HL-60/S4 treated with phorbol 12-myristate 13-acetate at 8.2 ng/mL for 4 days and 3 days (cell line): ENCODE results near the gene CACNB2.

Experiments used
- in situ Hi-C: fragments of 300-500 bp; cut with MboI; formaldehyde crosslinking; loops from 2 replicates; pipeline ENCODE4 v1.15.0; 2022; ENCODE audit warnings: low sequenced_read_pairs

CACNB2 gene

DNA sequence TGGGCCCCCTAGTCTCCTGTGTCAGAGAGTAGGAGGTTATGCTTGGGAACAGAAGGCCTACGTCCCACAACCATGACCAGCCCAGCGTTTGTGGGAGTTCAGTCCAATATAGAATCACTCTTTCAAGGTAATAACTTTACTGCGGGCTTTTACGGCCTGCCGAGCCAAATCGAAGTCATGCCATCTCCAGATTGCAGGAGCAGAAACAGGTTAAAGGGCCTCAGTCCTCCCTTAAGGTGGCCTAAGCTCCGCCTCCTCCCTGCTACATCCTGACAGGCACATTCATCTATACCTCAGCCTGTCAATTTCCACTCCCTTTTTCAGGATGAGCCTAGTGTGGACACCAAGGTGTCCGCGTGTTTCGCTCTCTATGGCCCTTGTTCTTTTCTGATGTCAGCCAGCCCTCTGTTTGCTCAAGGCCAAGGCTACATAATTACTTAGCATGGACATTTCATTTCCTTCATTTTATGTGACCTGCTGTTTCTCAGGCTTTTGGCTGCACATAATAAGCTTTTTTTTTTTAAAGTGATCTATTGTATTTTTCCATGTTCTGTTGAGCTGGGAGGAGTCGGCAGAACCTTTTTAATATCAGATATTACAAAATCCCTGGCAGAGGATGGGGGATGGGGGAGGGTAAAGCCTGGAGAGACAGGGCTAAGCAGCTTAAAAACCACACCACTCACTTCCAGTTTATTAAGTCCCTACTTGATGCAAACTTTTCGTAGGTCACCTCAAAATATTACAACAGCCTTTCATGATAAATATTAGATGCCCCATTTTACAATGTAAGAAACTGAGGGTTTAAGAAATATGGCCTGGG lies 84.6 kb downstream of the CACNB2 start:
- in situ Hi-C loops, result no loop called here

DNA sequence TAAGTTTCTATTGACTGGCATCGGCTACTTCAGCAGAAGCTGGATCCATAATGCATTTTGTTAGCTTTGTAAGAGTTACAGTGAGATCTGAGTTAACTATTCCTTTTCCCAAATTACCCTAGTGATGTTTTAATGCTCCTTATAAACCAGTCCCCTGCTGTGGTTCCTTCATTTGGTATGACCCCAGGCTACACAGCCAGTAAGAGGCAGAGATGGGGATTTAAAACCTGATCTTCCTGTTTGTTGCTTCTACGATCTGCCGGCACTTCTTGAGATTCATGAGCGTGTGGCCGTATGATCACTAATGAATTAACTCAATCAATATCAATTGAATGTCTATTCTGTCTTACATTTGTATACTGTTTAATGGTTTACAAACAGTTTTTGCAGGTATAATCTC lies 86.1 kb downstream of the CACNB2 start:
- in situ Hi-C loops, result no loop called here

DNA sequence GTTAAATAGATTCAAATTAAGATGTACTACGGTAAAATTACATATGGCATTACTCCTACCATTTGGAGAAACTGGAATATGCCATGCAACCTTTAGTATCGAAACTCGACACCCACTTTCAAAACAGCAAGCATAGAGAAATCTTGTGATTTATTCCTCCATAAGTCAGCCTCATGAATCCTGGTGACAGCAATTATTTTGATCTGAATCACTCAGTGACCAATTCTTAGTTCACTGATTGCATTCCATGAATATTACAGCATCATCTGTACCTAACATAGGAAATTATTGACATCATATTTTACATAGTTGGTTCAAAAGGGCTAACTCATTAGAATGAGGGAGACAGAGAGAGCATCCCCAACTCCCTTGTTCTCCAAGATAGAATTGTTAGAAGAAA lies 89.6 kb downstream of the CACNB2 start:
- in situ Hi-C loops, result no loop called here

DNA sequence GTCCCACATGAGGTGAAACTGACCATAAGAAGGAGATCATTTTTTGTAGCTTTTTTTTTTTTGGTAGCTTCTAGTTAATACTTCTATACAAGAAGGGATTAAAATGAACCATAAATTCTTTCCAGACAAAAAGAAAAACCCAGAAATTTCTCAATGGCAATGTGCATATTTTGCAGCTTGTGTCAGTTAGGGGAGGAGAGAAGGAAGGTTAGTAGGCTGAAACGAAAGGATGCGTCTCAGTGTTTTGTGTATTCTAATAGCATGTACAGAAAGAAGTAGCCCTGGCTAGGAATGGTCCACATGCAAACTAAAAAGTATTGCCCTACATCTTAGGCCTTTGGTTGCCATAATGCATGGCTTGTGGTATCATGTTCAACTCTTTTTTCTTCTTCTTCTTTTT lies 90.6 kb downstream of the CACNB2 start:
- in situ Hi-C loops, result no loop called here

GRCh38 chr10:18231480-18231879 lies 91.3 kb downstream of the CACNB2 start:
- in situ Hi-C loops, result no loop called here

DNA sequence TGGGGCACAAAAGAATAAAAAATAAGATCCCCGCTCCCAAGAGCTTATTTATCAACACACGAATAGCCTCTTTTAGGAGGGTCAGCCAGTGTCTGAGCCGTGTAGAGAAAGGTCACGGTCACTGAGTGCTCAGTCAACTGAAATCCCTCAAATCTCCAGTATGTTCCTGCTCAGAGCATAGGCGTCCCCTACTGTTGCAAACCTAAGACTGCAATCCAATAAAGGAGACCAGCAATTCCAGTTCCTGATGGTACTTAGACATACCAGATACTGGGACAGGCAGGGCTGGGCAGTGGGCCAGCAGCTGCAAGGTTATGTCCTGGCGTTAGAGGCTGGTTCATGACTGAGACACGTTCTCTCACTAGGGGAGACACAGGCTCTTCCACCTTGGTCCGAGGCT lies 93.6 kb downstream of the CACNB2 start:
- in situ Hi-C loops, result no loop called here

DNA sequence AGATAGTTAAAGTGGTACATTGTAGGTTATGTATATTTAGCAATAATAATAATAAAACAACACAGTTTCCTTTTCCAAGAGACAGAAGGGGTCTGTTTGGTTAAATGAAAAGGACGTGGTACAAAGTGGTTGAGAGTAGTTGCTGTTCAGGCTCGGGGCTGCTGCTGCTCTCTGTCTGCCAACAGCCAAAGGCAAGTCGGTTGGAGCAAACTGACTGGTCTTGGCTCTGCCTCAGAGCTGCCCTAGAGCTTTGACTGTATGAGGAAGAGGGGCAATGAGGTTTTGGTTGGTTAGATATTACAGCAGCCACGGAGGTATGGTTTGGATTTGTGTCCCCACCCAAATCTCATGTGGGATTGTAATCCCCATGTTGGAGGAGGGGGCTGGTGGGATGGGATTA lies 95.3 kb downstream of the CACNB2 start:
- in situ Hi-C loops, result no loop called here

DNA sequence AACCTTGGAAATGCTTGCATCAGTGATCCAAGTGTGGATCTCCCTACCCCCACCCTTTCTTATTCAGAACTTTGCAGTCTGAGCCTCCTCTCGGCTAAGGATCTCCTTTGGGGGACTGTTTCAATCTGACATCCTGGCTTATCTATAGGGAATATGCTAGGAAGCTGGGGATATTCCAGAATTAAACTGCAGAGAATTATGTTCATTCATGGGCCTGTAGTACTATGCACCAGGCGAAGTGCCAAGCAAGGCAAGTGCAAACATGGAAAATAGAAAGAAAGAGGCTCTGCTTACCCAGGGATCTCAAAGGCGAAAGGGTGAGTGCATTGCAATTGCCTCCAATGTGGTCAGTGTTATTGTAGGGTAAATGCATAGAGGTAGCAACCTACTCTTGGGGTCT lies 96.5 kb downstream of the CACNB2 start:
- in situ Hi-C loops, result no loop called here

GRCh38 chr10:18238870-18239485 lies 98.8 kb downstream of the CACNB2 start:
- in situ Hi-C loops, result no loop called here

DNA sequence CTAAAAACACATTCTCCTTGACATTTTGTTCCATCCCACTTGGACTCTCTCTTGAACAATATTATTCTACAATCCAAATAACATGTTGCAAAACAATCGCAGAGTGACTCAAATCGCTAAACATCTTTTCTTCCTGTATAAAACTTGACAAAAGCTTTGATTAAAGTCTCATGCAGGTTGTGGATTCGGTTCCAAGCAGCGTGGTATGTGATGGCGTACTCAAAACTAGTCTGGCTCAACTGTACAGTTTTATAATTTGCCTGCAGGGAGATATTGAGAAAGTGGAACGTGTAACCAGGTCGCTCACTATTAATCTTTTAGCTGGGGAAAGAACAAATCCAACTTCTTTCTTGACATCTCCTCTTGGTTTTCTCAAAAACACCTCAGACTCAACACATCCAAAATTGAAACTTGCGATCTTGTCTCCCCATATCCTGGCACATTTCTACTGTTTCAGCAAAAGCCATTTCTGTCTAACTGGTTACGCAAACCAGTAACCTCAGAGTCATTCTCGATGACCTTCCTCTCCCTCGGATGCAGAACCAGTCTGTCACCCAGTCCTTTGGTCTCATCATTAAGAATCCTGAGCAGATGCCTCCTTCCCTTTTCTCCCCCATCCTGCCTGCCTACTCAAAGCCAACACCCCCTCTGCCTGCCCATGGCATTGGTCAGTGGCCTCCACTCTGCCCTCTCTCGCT lies 100.1 kb downstream of the CACNB2 start:
- in situ Hi-C loops, result no loop called here

- in situ Hi-C loops, result no loop called here
These were observed 106.7 kb downstream of the CACNB2 start for GRCh38 chr10:18246967-18247366.

DNA sequence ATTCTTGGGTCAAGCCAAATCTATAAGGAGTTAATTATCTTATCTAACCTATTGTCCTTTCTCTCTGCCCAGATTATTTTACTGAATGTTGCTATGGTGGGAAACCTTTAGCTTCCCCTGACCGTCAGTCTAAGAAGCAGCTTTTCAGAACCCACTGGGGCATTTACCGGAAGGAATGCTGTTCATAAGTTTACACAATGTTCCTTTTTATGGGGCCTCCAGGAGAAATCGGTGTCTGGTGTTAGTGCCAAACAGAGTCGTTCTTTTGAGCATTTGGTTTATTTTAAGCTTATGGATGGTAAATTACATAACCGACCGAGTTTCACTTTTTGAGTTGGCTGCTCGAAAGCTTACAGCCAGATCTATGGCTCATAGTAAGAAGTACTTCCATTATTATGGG lies 111.9 kb downstream of the CACNB2 start:
- in situ Hi-C loops, result no loop called here

- in situ Hi-C loops, result no loop called here
These were observed 113.9 kb downstream of the CACNB2 start for GRCh38 chr10:18254086-18254485.

DNA sequence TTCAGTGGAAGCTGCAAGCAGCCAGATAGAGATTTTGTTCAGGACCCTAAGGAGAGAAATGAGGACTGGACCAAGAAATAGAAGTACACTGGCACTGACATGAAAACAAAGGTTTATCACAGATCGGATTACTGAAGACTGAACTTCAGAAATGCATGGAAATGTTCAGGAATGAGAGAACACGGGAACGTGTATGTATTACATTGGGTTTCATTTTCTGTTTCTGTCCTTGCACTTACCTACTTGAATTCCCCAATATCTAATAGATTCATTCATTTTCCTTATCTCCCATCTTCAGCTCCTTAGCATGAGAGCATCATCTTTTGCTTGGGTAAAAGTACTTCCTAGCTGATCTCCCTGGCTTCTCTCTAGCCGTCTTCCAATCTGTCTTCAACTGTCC lies 114.5 kb downstream of the CACNB2 start:
- in situ Hi-C loops, result no loop called here

GRCh38 chr10:18260310-18260922 lies 120.2 kb downstream of the CACNB2 start:
- in situ Hi-C loops, result no loop called here

DNA sequence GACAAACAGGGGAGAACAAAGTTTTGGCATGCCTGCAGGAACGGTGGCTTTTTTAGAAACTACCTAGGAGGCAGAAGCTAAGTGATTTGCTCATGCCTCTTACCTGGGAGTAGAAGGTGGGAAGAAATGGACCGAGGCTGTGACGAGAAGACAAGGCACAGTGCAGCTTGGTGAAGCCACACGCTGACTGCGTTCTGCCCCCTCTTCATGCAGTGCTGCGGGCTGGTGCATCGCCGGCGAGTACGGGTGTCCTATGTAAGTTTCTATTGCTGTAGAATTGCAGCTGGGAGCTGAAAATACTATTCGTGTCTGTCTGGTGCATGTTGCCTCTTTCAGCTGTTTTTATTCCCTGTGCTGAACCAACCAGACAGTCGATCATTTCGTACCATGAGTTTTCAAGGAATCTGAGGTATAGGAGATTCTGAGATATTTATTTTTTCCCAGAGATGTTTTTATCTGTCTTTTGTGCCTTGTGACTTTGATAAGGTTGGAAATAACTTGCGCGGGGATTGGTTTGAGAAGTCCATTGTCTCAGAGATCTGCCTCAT lies 120.9 kb downstream of the CACNB2 start:
- in situ Hi-C loops, result no loop called here

GRCh38 chr10:18261768-18262231 lies 121.6 kb downstream of the CACNB2 start:
- in situ Hi-C loops, result no loop called here

GRCh38 chr10:18264466-18265050 lies 124.3 kb downstream of the CACNB2 start:
- in situ Hi-C loops, result no loop called here

DNA sequence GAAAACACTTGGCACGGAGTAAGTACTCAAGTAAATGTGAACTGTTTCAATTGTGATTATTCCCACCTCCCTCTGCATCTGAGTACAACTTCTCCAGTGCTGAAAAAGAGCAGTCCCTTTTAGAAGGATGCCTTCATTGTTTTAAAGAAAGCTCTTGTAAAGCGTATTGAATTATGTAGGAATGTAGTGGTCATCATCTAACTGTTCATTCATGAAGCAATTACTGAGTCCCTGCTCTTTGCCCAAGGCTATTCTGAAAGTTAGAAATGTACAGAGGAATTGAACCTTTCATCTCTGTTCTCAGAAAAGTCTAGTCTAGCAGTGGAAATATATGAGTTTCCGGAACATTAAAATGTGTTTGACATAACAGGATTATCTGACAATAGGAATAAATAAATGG lies 127.8 kb downstream of the CACNB2 start:
- in situ Hi-C loops, result no loop called here

DNA sequence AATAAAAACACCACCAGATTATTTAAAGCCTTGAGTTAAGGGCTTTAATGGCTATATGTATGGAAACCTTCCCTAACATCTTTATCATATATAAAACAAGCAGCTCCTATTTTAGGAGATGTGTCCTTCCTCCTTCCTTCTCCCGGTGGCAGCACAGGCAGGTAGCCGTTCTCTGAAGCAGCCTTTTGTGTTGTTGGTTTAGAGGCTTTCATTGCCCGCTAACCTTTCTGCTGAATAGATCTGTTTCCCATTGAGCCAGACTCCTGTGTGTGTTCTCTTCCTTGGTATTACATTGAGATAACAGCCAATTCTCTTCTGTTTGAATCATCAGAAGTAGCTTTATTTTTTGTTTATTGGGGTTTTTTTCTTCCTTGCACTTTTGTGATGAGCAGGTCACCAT lies 131.3 kb downstream of the CACNB2 start:
- in situ Hi-C loops, result no loop called here

- in situ Hi-C loops, result no loop called here
These were observed 132.8 kb downstream of the CACNB2 start for GRCh38 chr10:18273039-18273438.
